Mesenteric fat pad (tissue), 1 donor: Measurements from ENCODE around the gene SAA4. TPM values are rescaled to one million over a fixed set of nuclear protein-coding genes. Genes with fewer than 3 reads are reported as not detected.
"Not testable (repeated sequence)": the region's sequence is repeated elsewhere in the genome, so short reads cannot be mapped to it uniquely, and the experiment has no call there.

ENCODE experiments used
- DNase-seq: peaks from one replicate; pipeline ENCODE4 v3.0.0-alpha.2; 2020; ENCODE audit warnings: low spot score
- total RNA-seq: library from RNA; stranded (reverse); fragmentation: NEBNext Ultra II Directional; extraction: Animal tissue kit (Norgen Biotek cat#: 25700); gene quantifications from one replicate; pipeline ENCODE4 v1.2.1, GENCODE V29; 2021
- donor health status: DM: yes; HTN: yes; CAD: no.

The SAA4 gene
- total RNA-seq, 1 donor from 2014 or later: 4.1 TPM

DNA sequence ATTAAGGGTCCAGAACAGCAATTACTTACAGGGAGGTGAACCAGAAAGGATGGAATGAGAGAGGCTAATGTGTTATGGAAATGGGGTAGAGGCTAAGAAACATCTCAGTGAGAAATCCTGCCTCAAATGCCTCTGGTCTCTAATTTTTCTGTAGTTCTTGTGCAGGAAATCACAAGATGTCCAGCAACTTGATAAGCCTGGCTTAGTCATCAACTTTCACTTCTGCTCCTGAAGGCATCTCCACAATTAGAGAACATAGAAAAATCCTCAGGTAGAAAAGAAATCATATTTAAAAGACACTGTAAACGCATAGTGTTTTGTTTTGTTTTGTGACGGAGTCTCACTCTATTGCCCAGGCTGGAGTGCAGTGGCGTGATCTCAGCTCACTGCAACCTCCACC, 45.2 kb downstream of the SAA4 start:
- DNase-seq: no peak

DNA sequence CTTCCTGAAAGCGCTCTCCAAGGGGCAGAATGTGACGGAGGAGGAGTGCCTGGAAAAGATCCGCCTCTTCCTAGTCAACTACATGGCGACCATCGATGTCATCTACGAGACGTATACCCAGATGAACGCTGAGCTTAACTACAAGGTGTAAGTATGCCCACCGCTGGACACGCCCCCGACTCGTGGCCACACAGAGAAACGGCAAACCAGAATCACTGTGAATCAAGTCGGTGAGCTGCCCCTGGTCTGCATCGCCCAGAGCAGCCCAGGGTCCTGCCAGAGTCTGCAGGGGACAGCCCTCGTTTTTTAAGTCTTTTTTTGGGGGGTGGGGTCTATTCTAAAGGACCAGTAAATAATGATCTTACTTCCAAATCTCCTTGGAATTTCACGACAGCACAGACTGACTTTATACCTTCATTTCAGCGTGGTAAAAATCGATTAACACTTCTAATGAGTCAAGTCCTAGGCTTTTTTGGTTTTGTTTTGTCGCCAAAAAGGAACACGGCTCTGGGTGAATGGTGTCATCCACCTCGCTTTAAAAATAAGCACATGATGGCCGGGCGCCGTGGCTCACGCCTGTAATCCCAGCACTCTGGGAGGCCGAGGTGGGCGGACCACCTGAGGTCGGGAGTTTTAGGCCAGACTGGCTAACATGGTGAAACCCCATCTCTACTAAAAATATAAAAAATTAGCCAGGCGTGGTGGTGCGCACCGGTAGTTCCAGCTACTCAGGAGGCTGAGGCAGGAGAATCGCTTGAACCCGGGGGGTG, 46.9 kb downstream of the SAA4 start:
- DNase-seq: not testable (repeated sequence)

DNA sequence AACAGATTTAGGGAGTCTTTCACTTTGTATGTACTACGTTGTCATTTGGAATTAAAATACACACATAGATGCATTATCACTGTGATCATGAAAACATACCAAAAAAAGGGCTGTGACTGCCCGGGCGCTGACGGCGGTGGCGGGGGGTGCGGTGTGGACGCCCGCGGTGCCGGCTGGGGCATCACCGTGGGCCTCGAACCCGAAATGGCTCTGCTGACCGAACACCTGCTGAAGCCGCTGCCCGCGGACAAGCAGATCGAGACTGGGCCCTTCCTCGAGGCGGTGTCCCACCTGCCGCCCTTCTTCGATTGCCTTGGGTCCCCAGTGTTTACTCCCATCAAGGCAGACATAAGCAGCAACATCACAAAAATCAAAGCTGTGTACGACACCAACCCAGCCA, 47.8 kb downstream of the SAA4 start:
- no peak for DNase-seq

Other genes starting within 250 kb of the SAA4 start
- 23.6 TPM for gene SERGEF, start 223.8 kb downstream of the SAA4 start, total RNA-seq
- gene TPH1, start 190.5 kb downstream of the SAA4 start, total RNA-seq: 0.55 TPM
- 9.4 TPM for gene SAAL1, start 130.7 kb downstream of the SAA4 start, total RNA-seq
- gene MRGPRX3, start 104.2 kb downstream of the SAA4 start, total RNA-seq: not detected
- gene MRGPRX4, start 64.0 kb downstream of the SAA4 start, total RNA-seq: not detected
- 700 TPM for gene SAA2, start 11.9 kb upstream of the SAA4 start, total RNA-seq
- gene SAA1, start 29.5 kb upstream of the SAA4 start, total RNA-seq: 5,251 TPM
- 26.4 TPM for gene HPS5, start 85.3 kb upstream of the SAA4 start, total RNA-seq
- 43.5 TPM for gene GTF2H1, start 85.8 kb upstream of the SAA4 start, total RNA-seq
- gene LDHA, start 157.8 kb upstream of the SAA4 start, total RNA-seq: 957 TPM
- gene LDHC, start 175.5 kb upstream of the SAA4 start, total RNA-seq: not detected
- not detected for gene LDHAL6A, start 219.1 kb upstream of the SAA4 start, total RNA-seq